IMR-90 (cell line): ENCODE measurements around the gene SERPING1. TPM values are rescaled to one million over a fixed set of nuclear protein-coding genes. Genes with fewer than 3 reads are reported as not detected.

Experiments
- ATAC-seq: fragments of 200-7000 bp; cut with Tn5 transposase; 2 replicates; pipeline ENCODE4 v1.9.1; 2020; ENCODE audit warnings: low read depth, mild to moderate bottlenecking, moderate library complexity
- BruUV-seq: library from RNA; stranded (reverse); fragments of 400-500 nt; replicated peaks from 2 replicates; lab custom pipeline; 2021; lab: Mats Ljungman, UMichigan
- CTCF ChIA-PET: fragments of 300-600 bp; formaldehyde crosslinking; extraction: SDS; loops from one replicate; lab custom pipeline; 2021; ENCODE audit warnings: antibody characterized with exemption; lab: Yijun Ruan, JAX
- POLR2A ChIA-PET: fragments of 300-600 bp; sonication (Branson Sonifier 250); formaldehyde crosslinking; loops from one replicate; lab custom pipeline; 2022; ENCODE audit warnings: antibody characterized with exemption; ENCODE audit not compliant: unreplicated experiment; lab: Charles Lee
- DNase-seq: peaks from one replicate; pipeline ENCODE4 v3.0.0; 2013
- H2AFZ ChIP-seq: replicated peaks from 2 replicates; pipeline ENCODE3; 2013; ENCODE audit warnings: low read length, mild to moderate bottlenecking; ENCODE audit not compliant: poor library complexity
- H2AK5ac ChIP-seq: 2 replicates; pipeline ENCODE4 v1.6.1; 2013; ENCODE audit warnings: low read depth, low read length, inconsistent platforms
- H2AK9ac ChIP-seq: replicated peaks from 2 replicates; pipeline ENCODE3; 2013; ENCODE audit warnings: mild to moderate bottlenecking, low read depth, low read length, moderate library complexity; ENCODE audit not compliant: poor library complexity
- H2BK120ac ChIP-seq: 2 replicates; pipeline ENCODE4 v1.6.1; 2013; ENCODE audit warnings: low read depth, low read length, inconsistent platforms
- H2BK15ac ChIP-seq: 3 replicates; pipeline ENCODE4 v1.6.1; 2013; ENCODE audit warnings: low read depth, low read length, inconsistent platforms
- H2BK20ac ChIP-seq: 2 replicates; pipeline ENCODE4 v1.6.1; 2013; ENCODE audit warnings: low read depth, mild to moderate bottlenecking, inconsistent platforms, low read length, moderate library complexity
- H2BK5ac ChIP-seq: 2 replicates; pipeline ENCODE4 v1.6.1; 2013; ENCODE audit warnings: mild to moderate bottlenecking, low read depth, low read length, inconsistent platforms; ENCODE audit not compliant: poor library complexity, severe bottlenecking
- H3K14ac ChIP-seq: replicated peaks from 2 replicates; pipeline ENCODE4 v1.6.1; 2013; ENCODE audit warnings: low read depth, low read length, inconsistent platforms
- H3K18ac ChIP-seq: 2 replicates; pipeline ENCODE4 v1.6.1; 2013; ENCODE audit warnings: low read depth, low read length, control low read depth
- H3K23ac ChIP-seq: 2 replicates; pipeline ENCODE4 v1.6.1; 2013; ENCODE audit warnings: low read depth, low read length, inconsistent platforms
- H3K27ac ChIP-seq: 2 replicates; pipeline ENCODE4 v1.5.1; 2013; ENCODE audit warnings: mild to moderate bottlenecking, control low read depth, low read length; ENCODE audit not compliant: insufficient read depth
- H3K27me3 ChIP-seq: 2 replicates; pipeline ENCODE4 v1.6.1; 2013; ENCODE audit warnings: low read length; ENCODE audit not compliant: control insufficient read depth, insufficient read depth
- H3K36me3 ChIP-seq: 2 replicates; pipeline ENCODE4 v1.6.1; 2013; ENCODE audit warnings: low read length, mixed read lengths; ENCODE audit not compliant: control insufficient read depth, insufficient read depth
- H3K4ac ChIP-seq: 2 replicates; pipeline ENCODE4 v1.6.1; 2013; ENCODE audit warnings: low read depth, low read length, inconsistent platforms
- H3K4me1 ChIP-seq: 2 replicates; pipeline ENCODE4 v1.6.1; 2013; ENCODE audit warnings: low read length, mixed read lengths; ENCODE audit not compliant: control insufficient read depth, insufficient read depth
- H3K4me2 ChIP-seq: 2 replicates; pipeline ENCODE4 v1.6.1; 2013; ENCODE audit warnings: low read depth, mild to moderate bottlenecking, control low read depth, low read length, moderate library complexity
- H3K4me3 ChIP-seq: 2 replicates; pipeline ENCODE4 v1.5.1; 2013; ENCODE audit warnings: low read depth, mild to moderate bottlenecking, control low read depth, low read length, moderate library complexity; ENCODE audit not compliant: insufficient read depth
- H3K56ac ChIP-seq: 2 replicates; pipeline ENCODE4 v1.6.1; 2013; ENCODE audit warnings: low read length, inconsistent platforms; ENCODE audit not compliant: insufficient read depth; ENCODE audit errors: extremely low read depth
- H3K79me1 ChIP-seq, 2 experiments: 2 replicates each; pipeline ENCODE4 v1.6.1; 2013; ENCODE audit warnings: low read length in 2 of 2, inconsistent platforms in 1 of 2, low read depth in 1 of 2
- H3K9ac ChIP-seq: 2 replicates; pipeline ENCODE4 v1.6.1; 2013; ENCODE audit warnings: low read depth, low read length, control low read depth
- H3K9me1 ChIP-seq: 2 replicates; pipeline ENCODE4 v1.6.1; 2013; ENCODE audit warnings: low read length, inconsistent platforms; ENCODE audit not compliant: insufficient read depth
- H3K9me3 ChIP-seq: 2 replicates; pipeline ENCODE4 v1.6.1; 2013; ENCODE audit warnings: low read length; ENCODE audit not compliant: control insufficient read depth, insufficient read depth
- H4K20me1 ChIP-seq: 2 replicates; pipeline ENCODE4 v1.6.1; 2013; ENCODE audit warnings: low read length, inconsistent platforms; ENCODE audit not compliant: insufficient read depth
- H4K5ac ChIP-seq: 2 replicates; pipeline ENCODE4 v1.6.1; 2013; ENCODE audit warnings: mild to moderate bottlenecking, low read depth, low read length, control low read depth
- H4K8ac ChIP-seq, 2 experiments: 2 replicates each; pipeline ENCODE4 v1.6.1; 2013; ENCODE audit warnings: low read depth in 2 of 2, low read length in 2 of 2, control low read depth in 1 of 2, inconsistent platforms in 1 of 2
- H4K91ac ChIP-seq: 2 replicates; pipeline ENCODE4 v1.6.1; 2013; ENCODE audit warnings: low read depth, low read length, inconsistent platforms; ENCODE audit not compliant: insufficient read depth
- CEBPB ChIP-seq: IDR thresholded peaks from 2 replicates; pipeline ENCODE4 v1.6.1; 2012; ENCODE audit warnings: low read depth, low read length, improper control_type of control experiment
- CHD1 ChIP-seq: IDR thresholded peaks from 2 replicates; pipeline ENCODE4 v1.6.1; 2012; ENCODE audit warnings: low read depth, low read length, improper control_type of control experiment
- CTCF ChIP-seq: conservative IDR thresholded peaks from 2 replicates; pipeline ENCODE4 v1.5.1; 2012; ENCODE audit warnings: mild to moderate bottlenecking, low read depth, low read length, improper control_type of control experiment
- ELK1 ChIP-seq: fragments of 150-350 bp; IDR thresholded peaks from 2 replicates; pipeline ENCODE4 v1.6.1; 2016; ENCODE audit warnings: low read depth, mild to moderate bottlenecking, low read length, moderate library complexity, borderline replicate concordance
- FOS ChIP-seq: fragments of 150-350 bp; IDR thresholded peaks from 2 replicates; pipeline ENCODE4 v1.6.1; 2016; ENCODE audit warnings: low read depth, low read length
- MAZ ChIP-seq: IDR thresholded peaks from 2 replicates; pipeline ENCODE4 v1.6.1; 2012; ENCODE audit warnings: low read depth, mild to moderate bottlenecking, low read length, improper control_type of control experiment, moderate library complexity, borderline replicate concordance
- MXI1 ChIP-seq: IDR thresholded peaks from 2 replicates; pipeline ENCODE4 v1.6.1; 2012; ENCODE audit warnings: low read depth, mild to moderate bottlenecking, low read length, moderate library complexity, borderline replicate concordance
- NFE2L2 ChIP-seq: fragments of 150-350 bp; IDR thresholded peaks from 2 replicates; pipeline ENCODE4 v1.6.1; 2016; ENCODE audit warnings: low read depth, mild to moderate bottlenecking, low read length
- POLR2A ChIP-seq: IDR thresholded peaks from 2 replicates; pipeline ENCODE4 v1.6.1; 2012; ENCODE audit warnings: mild to moderate bottlenecking, low read depth, low read length
- RCOR1 ChIP-seq: IDR thresholded peaks from 2 replicates; pipeline ENCODE4 v1.6.1; 2012; ENCODE audit warnings: mild to moderate bottlenecking, low read length, improper control_type of control experiment; ENCODE audit not compliant: insufficient replicate concordance
- RFX5 ChIP-seq: IDR thresholded peaks from 2 replicates; pipeline ENCODE4 v1.8.0; 2012; ENCODE audit warnings: low read depth, mild to moderate bottlenecking, low read length, moderate library complexity
- SMC3 ChIP-seq: fragments of 150-350 bp; IDR thresholded peaks from 2 replicates; pipeline ENCODE4 v1.6.1; 2016; ENCODE audit warnings: low read depth, mild to moderate bottlenecking, antibody characterized with exemption, low read length, moderate library complexity
- USF2 ChIP-seq: fragments of 150-350 bp; IDR thresholded peaks from 2 replicates; pipeline ENCODE4 v1.6.1; 2017; ENCODE audit warnings: mild to moderate bottlenecking, antibody characterized with exemption, low read length, low read depth
- WGBS, 2 experiments: methylation state at CpG; one replicate each; pipeline versions ENCODE4 v1.1.5 to v1.1.7; 2013; ENCODE audit warnings: missing lambda C conversion rate in 2 of 2; ENCODE audit not compliant: insufficient read length in 1 of 2; ENCODE audit errors: extremely low coverage in 2 of 2; 5-methylcytosine and 5-hydroxymethylcytosine counted together
- dilution Hi-C: fragments of 300-500 bp; cut with HindIII; formaldehyde crosslinking; loops from one replicate; pipeline ENCODE4 v1.14.3; 2018; ENCODE audit warnings: low sequenced_read_pairs; ENCODE audit not compliant: unreplicated experiment
- in situ Hi-C: fragments of 300-500 bp; cut with MboI; formaldehyde crosslinking; loops from 3 replicates; pipeline ENCODE4 v1.14.3; 2019; ENCODE audit warnings: low sequenced_read_pairs, inconsistent platforms, mixed read lengths
- intact Hi-C: fragments of 100-400 bp; cut with micrococcal nuclease; formaldehyde crosslinking; loops from 2 replicates; pipeline ENCODE4 v1.10.0; 2022
- polyA plus RNA-seq, 3 experiments: library from polyadenylated mRNA; depleted of rRNA; stranded (reverse); fragments of >200 nt; gene quantifications; 2 replicates each; pipeline ENCODE4 v1.2.3, GENCODE V29; 2012; ENCODE audit warnings: low replicate concordance in 1 of 3
- total RNA-seq: library from RNA; depleted of rRNA; stranded (reverse); fragments of >200 nt; gene quantifications from 2 replicates; pipeline ENCODE4 v1.2.3, GENCODE V29; 2012

The SERPING1 gene
- total and polyA plus RNA-seq, 2 of the 4 experiments (the other 2 are of a cell fraction), result 2.0 to 30.7 TPM

GRCh38 chr11:57604296-57605027 lies 7.0 kb downstream of the SERPING1 start:
- Histone ChIP-seq H3K36me3 (peaks cover 10% of the 10 kb centered on the region), H4K8ac (no peak overlapping the region), H3K27ac (no peak overlapping the region), H3K56ac (no peak overlapping the region), H2BK15ac (no peak overlapping the region), H2AFZ (no peak overlapping the region), H3K14ac (no peak overlapping the region), H3K9me3 (no peaks in the 10 kb centered on the region), H4K5ac (no peak overlapping the region), H3K4ac (no peak overlapping the region), H2BK5ac (no peak overlapping the region), H3K9me1 (no peaks in the 10 kb centered on the region), H3K18ac (no peak overlapping the region), H4K20me1 (no peaks in the 10 kb centered on the region; the same call in 1 of the 2 replicates), H3K23ac (no peak overlapping the region), H3K9ac (no peak overlapping the region), H3K27me3 (no peaks in the 10 kb centered on the region; the same call in 1 of the 2 replicates), H3K4me3 (no peak overlapping the region), H3K4me1 (no peaks in the 10 kb centered on the region), H2BK120ac (no peak overlapping the region), H3K4me2 (no peak overlapping the region), H2AK9ac (no peak overlapping the region), H3K79me1 (no peaks in the 10 kb centered on the region; a peak in 1 of 4 replicates), H2AK5ac (no peak overlapping the region), H4K91ac (no peak overlapping the region), H2BK20ac (no peak overlapping the region)
- TF ChIP-seq SMC3 (no peak), POLR2A (no peak), MAZ (no peak), CTCF (no peak), NFE2L2 (no peak), CEBPB (no peak), ELK1 (no peak), CHD1 (no peak), USF2 (no peak), MXI1 (no peak), RCOR1 (no peak), FOS (no peak), RFX5 (no peak)
- dilution Hi-C loops (no loop called here), intact Hi-C loops (no loop called here), in situ Hi-C loops (no loop called here)
- ChIA-PET CTCF (no interaction called here), POLR2A (interaction anchor here (0.7 kb wide), 1 partner anchor 107 kb away, joined by 3 read pairs; no protein-coding TSS in a partner anchor)
- no CpG with 5 or more reads among the region's 8 CpGs for WGBS, 2 experiments
- BruUV-seq, result no TSS peak
- DNase-seq, result no peak
- no peak for ATAC-seq
